Stimulated activated CD4-positive, alpha-beta T cell treated with anti-CD3 and anti-CD28 coated beads, Interleukin-1b, Interleukin-23, amount 100 ng/mL, for 48 hours (primary cell): ENCODE data around the gene CCNI.

Source experiments
- DNase-seq: peaks from one replicate; pipeline ENCODE4 v3.0.0-alpha.2; 2020

Gene CCNI

DNA sequence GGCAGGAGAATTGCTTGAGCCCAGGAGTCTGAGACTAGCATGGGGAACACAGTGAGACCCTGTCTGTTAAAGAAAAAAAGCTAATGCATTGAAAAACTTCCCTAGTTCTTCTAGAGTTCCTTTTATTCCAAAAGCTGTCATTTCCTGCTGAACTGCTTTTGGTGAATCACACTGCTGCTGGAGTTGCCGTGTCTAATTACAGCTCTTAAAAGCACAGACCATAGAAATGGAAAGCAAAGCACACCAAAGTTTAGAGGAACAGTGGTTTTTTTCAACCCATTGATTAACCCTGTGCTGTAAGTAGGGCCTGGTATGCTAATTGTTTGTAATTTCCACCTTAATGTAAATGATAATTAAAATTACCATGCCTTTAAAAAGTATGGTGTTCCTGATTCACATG is 73.9 kb downstream of the CCNI start:
- no peak for DNase-seq

DNA sequence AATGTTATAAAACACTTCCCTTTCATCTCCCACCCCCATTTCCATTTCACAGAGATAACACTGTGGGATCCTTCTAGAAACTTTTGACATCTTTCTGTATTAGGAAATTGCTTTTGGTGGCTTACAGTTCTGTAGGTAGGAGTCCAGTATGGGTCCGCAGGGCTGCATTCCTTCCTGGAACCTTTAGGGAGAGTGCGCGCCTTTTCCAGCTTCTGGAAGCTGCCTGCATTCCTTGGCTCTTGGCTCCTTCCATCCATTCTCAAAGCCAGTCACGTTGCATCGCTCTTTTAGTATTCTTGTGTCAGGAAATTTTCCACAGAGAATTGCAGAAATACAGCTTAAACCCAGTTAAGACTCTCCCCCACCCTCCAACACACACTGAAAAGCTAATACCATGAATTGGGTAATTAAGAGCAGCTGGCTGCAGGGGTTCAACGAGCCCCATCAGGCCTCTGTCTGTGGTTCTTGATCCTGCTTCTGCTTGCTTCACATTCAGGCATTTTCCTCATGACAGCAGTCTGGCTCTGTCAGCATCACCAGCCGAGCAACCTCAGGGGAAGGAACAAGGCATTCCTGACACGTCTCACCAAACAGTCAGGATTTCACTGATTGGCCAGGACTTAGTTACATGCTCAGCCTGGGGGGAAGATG is 77.4 kb downstream of the CCNI start:
- DNase-seq: no peak

DNA sequence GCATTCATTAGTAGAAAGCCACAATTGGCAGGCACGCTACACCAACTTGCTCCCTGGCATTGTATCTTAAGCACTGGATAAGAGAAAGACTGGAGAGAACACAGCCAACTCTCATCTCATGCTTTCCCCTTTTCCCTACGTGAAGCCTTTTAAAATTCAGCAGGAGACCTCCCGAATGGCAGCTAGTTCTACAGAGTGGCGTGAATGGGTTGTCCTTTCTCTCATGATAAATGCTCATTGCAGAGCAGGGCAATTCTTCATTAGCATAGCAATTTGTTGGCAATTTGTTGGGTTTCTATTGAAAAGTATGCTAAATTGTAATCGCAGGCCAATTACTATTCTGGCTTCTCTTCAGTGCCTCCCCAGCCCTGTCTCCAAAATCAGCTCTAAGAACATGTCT is 78.3 kb downstream of the CCNI start:
- no peak for DNase-seq
